Measurements from ENCODE around the gene MYO9B.
A peak's percentile ranks its signal among the peaks of the same experiment; 100 is the strongest.

The MYO9B gene

DNA sequence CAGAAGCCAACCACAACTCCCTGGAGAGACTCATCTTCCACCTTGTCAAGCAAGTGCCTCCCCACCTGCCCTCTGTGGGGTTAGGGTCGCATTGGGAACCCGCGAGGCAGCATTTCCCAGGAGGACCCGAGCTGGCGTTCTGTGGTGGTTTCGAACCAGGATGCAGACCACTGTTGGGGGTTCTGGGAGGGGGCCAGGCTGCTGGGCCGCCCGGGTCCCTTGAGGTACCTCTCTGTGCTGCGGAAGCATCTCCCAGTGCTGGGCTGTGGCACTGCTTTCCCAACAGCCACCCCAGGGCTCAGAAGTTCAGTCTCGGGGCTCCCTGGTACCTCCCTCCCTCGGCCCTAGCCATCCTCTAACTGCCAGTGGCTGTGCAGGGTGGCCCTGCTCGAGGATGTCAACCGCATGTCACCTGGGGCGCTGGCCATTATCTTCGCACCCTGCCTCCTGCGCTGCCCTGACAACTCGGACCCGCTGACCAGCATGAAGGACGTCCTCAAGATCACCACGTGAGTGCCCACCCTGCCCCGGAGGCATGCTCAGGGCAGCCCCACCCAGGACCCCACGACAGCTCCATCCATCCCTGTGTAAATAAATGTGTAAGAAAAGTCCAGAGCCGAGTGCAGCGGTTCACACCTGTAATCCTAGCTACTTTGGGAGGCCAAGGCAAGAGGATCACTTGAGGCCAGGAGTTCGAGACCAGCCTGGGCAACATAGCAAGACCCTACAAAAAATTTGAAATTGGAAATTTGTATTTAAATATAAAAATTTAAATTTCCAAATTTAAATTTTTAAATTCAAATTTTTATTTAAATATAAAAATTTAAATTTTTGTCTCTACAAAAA, 131.4 kb downstream of the MYO9B start:
- no peak for DNase-seq (ENCODE audit: low read depth in 4 of 4, low spot score in 1 of 4)

DNA sequence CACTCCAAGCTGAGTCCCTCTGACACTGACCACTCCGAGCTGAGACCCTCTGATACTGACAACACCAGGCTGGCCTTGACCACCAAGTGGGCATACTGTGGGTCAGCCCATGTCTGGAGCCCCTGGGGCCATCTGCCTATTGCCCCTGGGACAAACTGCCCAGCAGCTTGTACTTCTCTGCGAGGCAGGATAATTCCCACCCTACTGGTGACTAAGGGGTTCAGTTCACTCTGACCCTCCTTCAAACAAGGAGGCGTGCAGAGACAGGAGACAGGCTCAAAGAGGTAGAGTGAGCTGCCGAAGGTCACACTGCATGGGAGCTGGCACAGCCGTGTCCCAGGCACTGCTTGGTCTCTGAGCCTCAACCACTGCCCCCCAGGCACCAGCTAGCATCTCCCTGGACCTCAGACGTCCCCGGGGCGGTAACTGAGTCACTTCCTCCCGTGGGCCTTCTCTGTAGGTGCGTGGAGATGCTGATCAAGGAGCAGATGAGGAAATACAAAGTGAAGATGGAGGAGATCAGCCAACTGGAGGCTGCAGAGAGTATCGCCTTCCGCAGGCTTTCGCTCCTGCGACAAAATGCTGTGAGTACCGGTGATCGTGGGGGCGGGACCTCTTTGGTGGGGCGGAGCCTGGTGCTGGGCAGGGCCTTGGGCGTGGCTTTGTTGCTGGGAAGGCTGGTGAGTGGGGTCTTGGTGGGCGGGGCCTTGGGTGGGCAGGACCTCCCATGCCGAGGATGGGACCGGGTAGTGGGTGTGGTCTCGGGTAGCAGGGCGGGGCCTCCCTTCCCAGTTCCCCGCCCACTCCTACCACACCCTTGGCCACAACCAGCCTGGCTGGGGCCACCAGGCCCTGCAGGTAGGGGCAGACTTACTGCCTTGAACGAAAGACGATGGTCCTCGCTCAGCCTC, 133.8 kb downstream of the MYO9B start:
- DNase-seq (ENCODE audit: low read depth in 4 of 4, low spot score in 1 of 4): peak in 3 of 4 experiments; percentile 21 to 41 (median 33)

DNA sequence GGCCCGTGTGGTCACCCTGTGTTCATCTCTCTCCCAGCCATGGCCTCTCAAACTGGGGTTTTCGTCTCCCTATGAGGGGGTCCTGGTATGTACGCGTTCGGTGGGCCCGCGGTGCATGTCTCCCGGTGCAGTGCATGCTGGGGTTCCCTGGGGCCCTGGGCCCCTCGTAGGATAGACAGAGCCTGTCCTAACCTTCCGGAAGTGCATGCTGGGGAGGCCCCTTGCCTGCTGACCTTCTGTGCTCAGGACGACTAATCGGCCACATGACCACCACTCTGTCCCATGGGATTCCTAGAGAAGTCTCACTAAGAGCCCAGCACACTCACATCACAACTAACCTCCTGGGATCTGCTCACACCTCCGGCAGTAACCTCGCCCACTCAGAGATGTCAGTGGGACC, 134.7 kb downstream of the MYO9B start:
- no peak for DNase-seq (ENCODE audit: low read depth in 4 of 4, low spot score in 1 of 4)

DNA sequence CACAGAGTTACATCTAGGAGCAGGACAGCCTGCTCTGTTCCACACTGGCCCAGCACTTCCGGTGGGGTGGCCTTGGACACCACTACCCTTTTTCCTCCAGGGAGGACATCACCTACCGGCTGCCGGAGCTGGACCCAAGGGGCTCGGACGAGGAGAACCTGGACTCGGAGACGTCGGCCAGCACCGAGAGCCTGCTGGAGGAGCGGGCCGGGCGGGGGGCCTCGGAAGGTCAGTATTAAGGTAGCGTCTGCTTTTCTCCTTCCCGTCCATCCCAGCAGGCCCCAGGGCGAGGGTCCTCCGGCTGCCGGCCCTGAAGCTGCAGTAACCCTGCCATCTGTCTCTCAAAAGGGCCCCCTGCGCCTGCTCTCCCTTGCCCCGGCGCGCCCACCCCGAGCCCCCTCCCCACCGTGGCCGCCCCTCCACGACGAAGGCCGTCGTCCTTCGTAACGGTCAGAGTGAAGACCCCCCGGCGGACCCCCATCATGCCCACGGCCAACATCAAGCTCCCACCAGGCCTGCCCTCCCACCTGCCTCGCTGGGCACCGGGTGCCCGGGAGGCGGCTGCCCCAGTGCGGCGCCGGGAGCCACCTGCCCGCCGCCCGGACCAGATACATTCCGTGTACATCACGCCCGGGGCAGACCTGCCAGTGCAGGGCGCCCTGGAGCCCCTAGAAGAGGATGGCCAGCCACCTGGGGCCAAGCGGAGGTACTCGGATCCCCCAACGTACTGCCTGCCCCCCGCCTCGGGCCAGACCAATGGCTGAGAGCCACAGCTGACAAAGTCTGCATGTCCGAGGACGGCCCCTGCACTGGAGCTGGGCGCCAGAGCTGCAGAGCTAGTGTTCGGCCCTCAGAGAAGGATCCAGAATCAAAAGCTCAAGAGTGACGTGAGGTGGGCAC, 136.2 kb downstream of the MYO9B start:
- DNase-seq (ENCODE audit: low read depth in 4 of 4, low spot score in 1 of 4): no peak

DNA sequence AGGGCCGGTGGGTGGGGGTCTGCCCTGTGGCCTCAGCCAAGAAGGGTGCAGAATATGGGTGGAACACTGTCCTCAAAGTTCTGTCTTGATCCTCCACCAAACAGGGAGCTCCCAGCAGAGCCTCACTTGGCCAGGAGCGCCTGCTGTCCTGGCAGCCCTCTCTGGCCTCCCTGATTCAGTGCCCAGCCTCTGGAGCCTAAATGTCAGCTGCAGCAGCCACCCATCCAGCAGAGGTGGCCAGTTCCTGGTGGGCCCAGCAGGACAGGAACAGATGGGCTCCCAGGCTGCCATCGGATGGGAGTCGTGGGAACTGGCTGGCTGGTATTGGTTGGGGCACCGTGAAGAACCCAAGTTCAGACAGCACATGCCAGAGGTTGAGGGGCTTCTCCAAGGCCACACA, 137.8 kb downstream of the MYO9B start:
- DNase-seq (ENCODE audit: low read depth in 4 of 4, low spot score in 1 of 4): no peak

DNA sequence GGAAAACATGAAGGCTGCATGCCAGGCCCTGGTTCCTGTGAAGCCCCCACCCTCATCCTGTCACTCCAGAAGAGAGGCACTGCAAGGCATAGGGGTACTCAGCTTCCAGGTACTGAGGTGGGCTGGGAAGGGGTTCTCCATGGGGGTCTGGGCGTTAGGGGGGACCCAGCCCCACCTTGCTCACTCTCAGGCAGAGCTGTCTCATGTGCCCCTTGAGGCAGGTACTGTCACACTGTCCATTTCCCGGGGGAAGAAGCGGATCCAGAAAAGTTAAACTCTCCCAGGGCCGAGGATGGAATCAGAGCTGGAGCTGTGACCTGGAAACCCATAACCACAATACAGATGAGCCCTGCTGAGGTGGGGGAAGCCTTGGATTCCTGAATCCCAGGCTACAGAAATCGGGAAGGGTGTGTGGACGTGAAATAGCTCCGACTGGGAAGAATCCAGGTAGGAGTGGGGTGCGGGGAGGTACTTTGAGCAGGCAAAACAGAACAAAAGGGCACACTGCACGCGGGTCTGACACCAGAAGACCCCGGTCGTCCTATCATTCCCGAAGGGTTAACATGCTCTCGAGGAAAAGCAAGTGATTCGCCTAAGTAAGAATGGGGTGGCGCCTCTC, 139.0 kb downstream of the MYO9B start:
- DNase-seq (ENCODE audit: low read depth in 4 of 4, low spot score in 1 of 4): no peak

DNA sequence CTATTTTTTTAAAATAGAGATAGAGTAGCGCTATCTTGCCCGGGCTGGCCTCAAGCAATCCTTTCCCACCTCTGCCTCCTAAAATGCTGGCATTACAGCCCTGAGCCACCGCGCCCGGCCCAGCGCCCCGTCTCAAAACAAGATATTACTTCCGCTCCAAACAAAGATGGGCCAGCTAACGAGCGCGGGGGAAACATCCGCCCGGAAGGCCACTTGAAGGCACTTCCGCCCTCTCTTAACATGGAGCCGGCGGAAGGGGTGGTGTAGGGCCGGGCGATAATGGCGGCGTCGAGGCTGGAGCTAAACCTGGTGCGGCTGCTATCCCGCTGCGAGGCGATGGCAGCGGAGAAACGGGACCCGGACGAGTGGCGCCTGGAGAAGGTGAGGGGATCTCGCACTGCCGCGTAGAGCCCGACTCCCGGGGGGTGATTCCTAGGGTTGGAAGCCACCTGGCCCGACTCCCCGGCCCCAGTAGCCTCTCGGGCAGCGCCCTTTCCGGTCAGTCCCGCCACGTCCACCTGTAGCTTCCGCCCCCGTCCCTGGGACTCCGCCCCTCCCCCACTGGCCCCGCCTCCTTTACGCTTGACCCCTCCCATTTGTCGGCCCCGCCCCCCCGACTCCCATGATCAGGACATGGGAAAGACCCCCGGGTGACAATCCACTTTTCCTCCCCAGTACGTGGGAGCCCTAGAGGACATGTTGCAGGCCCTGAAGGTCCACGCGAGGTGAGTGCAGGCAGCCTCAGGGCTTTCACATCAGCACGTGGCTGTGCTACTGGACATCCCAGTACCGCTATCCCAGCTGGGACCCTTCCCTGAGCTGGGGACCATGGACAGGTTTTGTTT, 139.8 kb downstream of the MYO9B start, which contains the start of gene USE1:
Gene USE1, plus strand, starts transcription at position 231 of the 845 bp plus-strand sequence. Its CDS starts 49 bp downstream, at position 280.
- peak; percentile 61 to 79 (median 69) for DNase-seq (ENCODE audit: low read depth in 4 of 4, low spot score in 1 of 4)

DNA sequence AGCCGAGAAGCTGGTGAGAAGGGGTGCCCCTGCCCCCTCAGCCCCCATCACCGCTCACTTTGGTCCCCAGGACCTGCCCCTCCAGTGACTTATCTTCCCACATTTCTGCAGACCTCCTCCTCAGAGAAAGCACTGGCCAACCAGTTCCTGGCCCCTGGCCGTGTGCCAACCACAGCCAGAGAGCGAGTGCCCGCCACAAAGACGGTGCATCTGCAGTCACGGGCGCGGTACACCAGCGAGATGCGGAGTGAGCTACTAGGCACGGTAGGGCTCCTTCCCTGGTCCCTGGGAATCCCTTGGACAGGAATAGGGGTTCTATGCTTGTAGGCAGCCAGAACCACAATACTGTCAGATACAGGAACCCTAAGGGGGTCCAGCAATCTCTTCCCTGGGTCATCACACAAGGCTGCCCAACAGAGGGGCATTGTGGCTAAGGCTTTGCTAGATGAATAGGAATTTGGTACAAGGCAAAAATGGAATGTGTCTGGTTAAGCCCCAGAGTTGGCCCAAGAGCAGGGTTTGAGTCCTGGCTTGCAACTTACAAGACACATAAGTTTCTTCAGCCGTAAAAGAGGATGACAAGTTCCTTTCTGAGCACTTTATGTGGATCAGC, 140.6 kb downstream of the MYO9B start:
- DNase-seq (ENCODE audit: low read depth in 4 of 4, low spot score in 1 of 4): no peak

DNA sequence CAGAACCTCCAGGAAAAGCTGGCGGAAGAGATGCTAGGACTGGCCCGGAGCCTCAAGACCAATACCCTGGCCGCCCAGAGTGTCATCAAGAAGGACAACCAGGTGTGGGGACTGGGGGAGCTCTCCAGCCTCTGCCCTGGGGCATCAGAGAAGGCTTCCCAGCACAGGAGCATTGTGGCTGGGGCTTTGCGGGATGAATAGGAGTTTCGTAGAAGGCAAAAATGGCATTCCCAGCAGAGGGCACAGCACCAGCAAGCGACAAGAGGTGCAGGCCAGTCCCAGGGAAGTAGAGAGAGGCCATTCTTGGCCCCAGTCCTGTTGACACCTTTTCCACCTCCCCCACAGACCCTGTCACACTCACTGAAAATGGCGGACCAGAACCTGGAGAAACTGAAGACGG, 143.7 kb downstream of the MYO9B start:
- no peak for DNase-seq (ENCODE audit: low read depth in 4 of 4, low spot score in 1 of 4)

GRCh38 chr19:17220207-17220758, 144.7 kb downstream of the MYO9B start:
- DNase-seq (ENCODE audit: low read depth in 4 of 4, low spot score in 1 of 4): no peak

- DNase-seq (ENCODE audit: low read depth in 4 of 4, low spot score in 1 of 4): no peak
These were observed 149.5 kb downstream of the MYO9B start for GRCh38 chr19:17225053-17225452.

GRCh38 chr19:17226002-17226933, 150.7 kb downstream of the MYO9B start, which contains the start of gene OCEL1:
Gene OCEL1 (plus strand): TSS chr19:17226226. CDS start chr19:17226248, 22 bp downstream.
- DNase-seq (ENCODE audit: low read depth in 4 of 4, low spot score in 1 of 4): peak; percentile 94 to 97 (median 94)

DNA sequence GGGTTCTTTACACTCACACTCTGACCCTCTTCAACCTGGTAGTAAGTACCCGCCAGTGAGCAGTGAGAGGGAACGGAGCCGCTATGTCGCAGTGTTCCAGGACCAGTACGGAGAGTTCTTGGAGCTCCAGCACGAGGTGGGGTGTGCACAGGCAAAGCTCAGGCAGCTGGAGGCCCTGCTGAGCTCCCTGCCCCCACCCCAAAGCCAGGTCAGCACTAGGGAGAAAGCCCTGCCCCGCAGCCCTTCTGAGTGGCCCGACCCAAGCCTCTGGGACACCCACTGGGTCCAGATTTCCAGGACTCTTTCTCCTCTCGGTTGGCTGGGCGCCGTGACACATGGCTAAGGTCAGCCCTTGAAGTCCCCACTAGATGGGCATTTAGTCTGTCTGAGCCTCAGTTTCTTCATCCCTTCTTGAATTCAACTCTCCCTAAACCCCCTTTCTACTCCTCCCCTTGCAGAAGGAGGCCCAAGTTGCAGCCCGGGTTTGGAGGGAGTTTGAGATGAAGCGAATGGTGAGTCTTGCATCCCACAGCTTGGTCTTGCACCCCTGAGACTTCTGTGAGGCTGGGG, 152.3 kb downstream of the MYO9B start:
- DNase-seq (ENCODE audit: low read depth in 4 of 4, low spot score in 1 of 4): no peak

DNA sequence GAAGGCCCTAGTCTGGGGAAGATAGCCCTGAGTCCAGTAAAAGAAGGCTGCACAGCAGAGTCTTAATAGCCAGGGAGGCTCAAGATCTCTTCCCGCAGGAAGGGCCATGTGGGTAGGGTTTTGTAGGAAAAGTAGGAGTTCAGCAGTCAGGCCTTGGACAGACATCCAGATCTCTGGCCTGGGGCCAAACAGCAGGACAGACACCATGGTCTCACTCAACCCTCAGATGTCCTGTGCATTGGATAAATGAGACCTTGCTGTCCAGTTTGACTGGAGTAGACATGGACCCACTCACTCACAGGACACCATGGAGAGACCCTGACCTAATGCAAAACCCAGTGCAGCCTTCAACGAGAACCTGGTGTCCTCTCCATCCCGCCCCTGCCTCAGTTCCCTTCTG, 154.3 kb downstream of the MYO9B start:
- no peak for DNase-seq (ENCODE audit: low read depth in 4 of 4, low spot score in 1 of 4)

DNA sequence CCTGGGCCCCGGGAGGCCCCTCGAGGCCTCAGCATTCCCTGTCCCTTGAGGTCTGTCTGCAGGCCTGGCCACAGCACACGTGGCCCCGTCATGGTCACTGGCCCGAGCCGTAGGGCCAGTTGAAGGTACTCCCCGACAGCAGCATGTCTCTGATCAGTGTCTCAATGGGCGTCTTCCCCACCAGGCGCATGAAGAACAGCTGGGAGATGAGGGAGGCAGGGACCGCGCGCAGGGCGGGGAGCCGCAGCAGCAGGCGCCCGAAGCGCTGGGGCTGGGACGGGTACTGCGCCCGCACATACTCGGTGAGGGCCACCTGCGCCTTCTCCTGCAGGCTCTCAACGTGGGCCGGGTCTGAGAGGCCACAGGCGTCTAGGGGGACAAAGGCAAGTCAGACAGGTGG, 156.7 kb downstream of the MYO9B start:
- no peak for DNase-seq (ENCODE audit: low read depth in 4 of 4, low spot score in 1 of 4)

GRCh38 chr19:17234911-17235299, 159.3 kb downstream of the MYO9B start:
- peak in 3 of 4 experiments; percentile 45 to 56 (median 53) for DNase-seq (ENCODE audit: low read depth in 4 of 4, low spot score in 1 of 4)

- peak in 2 of 4 experiments; percentile 49 to 58 for DNase-seq (ENCODE audit: low read depth in 4 of 4, low spot score in 1 of 4)
These were observed 159.9 kb downstream of the MYO9B start for GRCh38 chr19:17235300-17235970.
